Breast epithelium (tissue), 4 donors: Measurements from ENCODE around the gene BCL11B. TPM values are rescaled to one million over a fixed set of nuclear protein-coding genes. Genes with fewer than 3 reads are reported as not detected.

Experiments used
- DNase-seq, 2 donors: peaks; one replicate each; pipeline ENCODE4 v3.0.0-alpha.2; 2019; ENCODE audit warnings: low spot score in 2 of 2
- H3K27ac ChIP-seq, 2 donors: fragments of 200-600 bp; sonication (generic) in 1 of 2; one replicate each; pipeline ENCODE4 v1.5.1; 2016 to 2019; ENCODE audit warnings: mild to moderate bottlenecking in 1 of 2
- H3K27me3 ChIP-seq, 2 donors: fragments of 200-600 bp; sonication (generic) in 1 of 2; one replicate each; pipeline versions ENCODE4 v1.5.1 to v1.6.0; 2017 to 2019; ENCODE audit warnings: control low read depth in 1 of 2, mild to moderate bottlenecking in 1 of 2
- H3K36me3 ChIP-seq: fragments of 200-600 bp; one replicate; pipeline ENCODE4 v1.5.1; 2019
- H3K4me1 ChIP-seq, 2 donors: fragments of 200-600 bp; sonication (generic); one replicate each; pipeline ENCODE4 v1.5.1; 2016 to 2019; ENCODE audit warnings: control low read depth in 1 of 2
- H3K4me3 ChIP-seq, 3 donors: fragments of 200-600 bp; sonication (generic); 1 replicate in 2 of 3; 2 replicates in 1 of 3; pipeline ENCODE4 v1.5.1; 2016 to 2019; ENCODE audit warnings: mild to moderate bottlenecking in 3 of 3, moderate library complexity in 2 of 3
- H3K9me3 ChIP-seq, 2 donors: fragments of 200-600 bp; sonication (generic) in 1 of 2; one replicate each; pipeline ENCODE4 v1.5.1; 2016 to 2019; ENCODE audit warnings: control low read depth in 1 of 2
- CTCF ChIP-seq, 3 donors: fragments of 450-650 bp; IDR thresholded peaks; one replicate each; pipeline ENCODE4 v1.5.1; 2016 to 2017; ENCODE audit warnings: antibody characterized with exemption in 3 of 3, mild to moderate bottlenecking in 3 of 3, moderate library complexity in 3 of 3
- POLR2A ChIP-seq: fragments of 450-650 bp; IDR thresholded peaks from one replicate; pipeline ENCODE4 v1.6.1; 2016; ENCODE audit warnings: antibody characterized with exemption, mild to moderate bottlenecking, moderate library complexity
- POLR2AphosphoS5 ChIP-seq, 3 donors: sonication (generic); formaldehyde crosslinking; IDR thresholded peaks; one replicate each; pipeline ENCODE4 v1.6.1; 2017; ENCODE audit warnings: antibody characterized with exemption in 3 of 3
- intact Hi-C: fragments of 100-400 bp; cut with DNase I; formaldehyde crosslinking; loops from one replicate; pipeline ENCODE4 v1.15.1; 2023; ENCODE audit warnings: low total_unique reads
- total RNA-seq, 3 donors: library from RNA; depleted of rRNA; stranded (reverse); fragments of >200 nt; gene quantifications; one replicate each; pipeline ENCODE4 v1.1.0, GENCODE V29; 2016

The BCL11B gene
- total RNA-seq, 3 donors from 2014 or later, result 0.96 to 3.9 (median 2.6) TPM

- no peaks in the 10 kb centered on the region for H3K4me1 ChIP-seq
- H3K27ac ChIP-seq, result no peak overlapping the region
- intact Hi-C loops, result no loop called here
- H3K36me3 ChIP-seq, result no peaks in the 10 kb centered on the region
- DNase-seq, result no peak
- TF ChIP-seq CTCF (IDR thresholded peaks at IDR 0.05) (no peak), POLR2AphosphoS5 (IDR thresholded peaks at IDR 0.05) (no peak), POLR2A (no peak)
- H3K9me3 ChIP-seq, result no peaks in the 10 kb centered on the region
- H3K4me3 ChIP-seq, result no peak overlapping the region
- no peaks in the 10 kb centered on the region for H3K27me3 ChIP-seq
Observed at GRCh38 chr14:99166506-99166905, 105.5 kb downstream of the BCL11B start.

- TF ChIP-seq CTCF (IDR thresholded peaks at IDR 0.05), result no peak
- TF ChIP-seq POLR2AphosphoS5 (IDR thresholded peaks at IDR 0.05), result no peak
- TF ChIP-seq POLR2A, result no peak
- Histone ChIP-seq H3K27ac (no peak overlapping the region), H3K36me3 (no peaks in the 10 kb centered on the region), H3K27me3 (no peaks in the 10 kb centered on the region), H3K9me3 (no peaks in the 10 kb centered on the region), H3K4me1 (no peaks in the 10 kb centered on the region), H3K4me3 (no peak overlapping the region)
- DNase-seq, result no peak
- intact Hi-C loops, result no loop called here
Observed at GRCh38 chr14:99164712-99165111, 107.3 kb downstream of the BCL11B start.

- DNase-seq, result no peak
- intact Hi-C loops, result no loop called here
Observed at GRCh38 chr14:99163446-99163845, 108.6 kb downstream of the BCL11B start.

GRCh38 chr14:99159341-99160340 is 112.4 kb downstream of the BCL11B start:
- no peaks in the 10 kb centered on the region for H3K9me3 ChIP-seq
- no peak overlapping the region for H3K4me3 ChIP-seq
- no peaks in the 10 kb centered on the region for H3K27me3 ChIP-seq
- H3K36me3 ChIP-seq, result no peaks in the 10 kb centered on the region
- peaks cover 0 to 7% of the 10 kb centered on the region in 2 donors for H3K4me1 ChIP-seq
- TF ChIP-seq POLR2A, result no peak
- TF ChIP-seq CTCF (IDR thresholded peaks at IDR 0.05), result no peak
- TF ChIP-seq POLR2AphosphoS5 (IDR thresholded peaks at IDR 0.05), result no peak
- peak in 1 of 2 donors; percentile 36 for DNase-seq
- no peak overlapping the region for H3K27ac ChIP-seq
- intact Hi-C loops, result no loop called here

More at GRCh38 chr14:99163446-99163845, 108.6 kb downstream of the BCL11B start:
- Histone ChIP-seq H3K9me3 (no peaks in the 10 kb centered on the region), H3K4me1 (no peaks in the 10 kb centered on the region), H3K27ac (no peak overlapping the region), H3K27me3 (no peaks in the 10 kb centered on the region), H3K36me3 (no peaks in the 10 kb centered on the region), H3K4me3 (no peak overlapping the region)
- TF ChIP-seq POLR2A (no peak), POLR2AphosphoS5 (IDR thresholded peaks at IDR 0.05) (no peak), CTCF (IDR thresholded peaks at IDR 0.05) (no peak)

- H3K4me3 ChIP-seq, result no peak overlapping the region
- no peak overlapping the region for H3K27ac ChIP-seq
- H3K9me3 ChIP-seq, result no peaks in the 10 kb centered on the region
- H3K27me3 ChIP-seq, result no peaks in the 10 kb centered on the region
- no peaks in the 10 kb centered on the region for H3K36me3 ChIP-seq
- H3K4me1 ChIP-seq, result peaks cover 0 to 7% of the 10 kb centered on the region in 2 donors
- intact Hi-C loops, result no loop called here
- peak in 1 of 2 donors; percentile 10 for DNase-seq
- no peak for TF ChIP-seq POLR2AphosphoS5 (IDR thresholded peaks at IDR 0.05)
- no peak for TF ChIP-seq CTCF (IDR thresholded peaks at IDR 0.05)
- no peak for TF ChIP-seq POLR2A
Observed at GRCh38 chr14:99158646-99159165, 113.3 kb downstream of the BCL11B start.
